Neural cell (in vitro differentiated cells): ENCODE measurements around the gene ROBO1. TPM values are rescaled to one million over a fixed set of nuclear protein-coding genes. Genes with fewer than 3 reads are reported as not detected.

ENCODE experiments used
- H2AFZ ChIP-seq: fragments of 200-600, 300-800 bp; sonication (generic), shearing (Covaris generic); 2 replicates; pipeline ENCODE4 v1.6.0; 2014; ENCODE audit warnings: low read depth, mild to moderate bottlenecking, antibody characterized with exemption, low read length, moderate library complexity
- H3F3A ChIP-seq: fragments of 200-600 bp; shearing (Covaris generic); 2 replicates; pipeline ENCODE4 v1.6.1; 2016; ENCODE audit warnings: mild to moderate bottlenecking, moderate library complexity, mixed read lengths, antibody characterized with exemption, low read length; ENCODE audit not compliant: insufficient read depth, poor library complexity, severe bottlenecking
- H3K27ac ChIP-seq: fragments of 200-600, 300-800 bp; sonication (generic), shearing (Covaris generic); 2 replicates; pipeline ENCODE4 v1.5.1; 2014; ENCODE audit warnings: mild to moderate bottlenecking, low read length, moderate library complexity
- H3K27me3 ChIP-seq: fragments of 300-800, 200-600 bp; sonication (generic), shearing (Covaris generic); 2 replicates; pipeline ENCODE4 v1.6.0; 2014; ENCODE audit warnings: mild to moderate bottlenecking, low read depth, low read length, moderate library complexity; ENCODE audit not compliant: insufficient read depth
- H3K36me3 ChIP-seq: fragments of 300-800, 200-600 bp; sonication (generic), shearing (Covaris generic); 2 replicates; pipeline ENCODE4 v1.5.1; 2014; ENCODE audit warnings: mild to moderate bottlenecking, antibody characterized with exemption, low read length, moderate library complexity; ENCODE audit not compliant: insufficient read depth
- H3K4me2 ChIP-seq: fragments of 300-800, 200-600 bp; sonication (generic), shearing (Covaris generic); 2 replicates; pipeline ENCODE4 v1.6.0; 2014; ENCODE audit warnings: mild to moderate bottlenecking, low read length
- H3K4me3 ChIP-seq: fragments of 300-800, 200-600 bp; sonication (generic), shearing (Covaris generic); 2 replicates; pipeline ENCODE4 v1.5.1; 2014; ENCODE audit warnings: mild to moderate bottlenecking, low read length, moderate library complexity
- H3K79me2 ChIP-seq: fragments of 200-600 bp; shearing (Covaris generic); replicated peaks from 2 replicates; pipeline ENCODE4 v1.6.0; 2014; ENCODE audit warnings: mild to moderate bottlenecking, low read length, moderate library complexity; ENCODE audit not compliant: insufficient read depth
- H3K9ac ChIP-seq: fragments of 300-800, 200-600 bp; sonication (generic), shearing (Covaris generic); 2 replicates; pipeline ENCODE4 v1.6.1; 2016; ENCODE audit warnings: mild to moderate bottlenecking, low read length, mixed read lengths
- H3K9me2 ChIP-seq: fragments of 200-600 bp; shearing (Covaris generic); 2 replicates; pipeline ENCODE4 v1.6.1; 2016; ENCODE audit warnings: mild to moderate bottlenecking, low read length, mixed read lengths; ENCODE audit not compliant: insufficient read depth
- H3K9me3 ChIP-seq: fragments of 200-600, 300-800 bp; sonication (generic), shearing (Covaris generic); 2 replicates; pipeline ENCODE4 v1.6.1; 2016; ENCODE audit warnings: mild to moderate bottlenecking, mixed run types, low read length, moderate library complexity, mixed read lengths
- H4K20me1 ChIP-seq: fragments of 200-600 bp; shearing (Covaris generic); 2 replicates; pipeline ENCODE4 v1.6.1; 2016; ENCODE audit warnings: mild to moderate bottlenecking, mixed run types; ENCODE audit not compliant: insufficient read depth
- CTCF ChIP-seq: fragments of 450-650 bp; IDR thresholded peaks from 2 replicates; pipeline ENCODE4 v1.5.1; 2014; ENCODE audit warnings: antibody characterized with exemption, mild to moderate bottlenecking, moderate library complexity; ENCODE audit not compliant: poor library complexity, severe bottlenecking
- EP300 ChIP-seq: fragments of 450-650 bp; conservative IDR thresholded peaks from 2 replicates; pipeline ENCODE4 v1.6.1; 2014; ENCODE audit warnings: antibody characterized with exemption, mild to moderate bottlenecking, moderate library complexity; ENCODE audit not compliant: poor library complexity, severe bottlenecking
- EZH2 ChIP-seq: fragments of 200-600, 300-800 bp; shearing (Covaris generic), sonication (generic); IDR thresholded peaks from 2 replicates; pipeline ENCODE4 v1.6.1; 2014; ENCODE audit warnings: antibody characterized with exemption, low read length, borderline replicate concordance, mild to moderate bottlenecking; ENCODE audit not compliant: insufficient read depth, poor library complexity, severe bottlenecking
- MXI1 ChIP-seq: fragments of 450-650 bp; conservative IDR thresholded peaks from 2 replicates; pipeline ENCODE4 v1.6.1; 2014; ENCODE audit warnings: antibody characterized with exemption, mild to moderate bottlenecking; ENCODE audit not compliant: poor library complexity, severe bottlenecking
- POLR2AphosphoS5 ChIP-seq: IDR thresholded peaks from 2 replicates; pipeline ENCODE4 v1.6.1; 2012
- RAD21 ChIP-seq: fragments of 450-650 bp; conservative IDR thresholded peaks from 2 replicates; pipeline ENCODE4 v1.6.1; 2014; ENCODE audit warnings: antibody characterized with exemption, mild to moderate bottlenecking, moderate library complexity
- REST ChIP-seq: IDR thresholded peaks from 2 replicates; pipeline ENCODE4 v1.6.1; 2012; ENCODE audit warnings: borderline replicate concordance
- SMC3 ChIP-seq: fragments of 450-650 bp; conservative IDR thresholded peaks from 2 replicates; pipeline ENCODE4 v1.6.1; 2014; ENCODE audit warnings: antibody characterized with exemption, mild to moderate bottlenecking, moderate library complexity; ENCODE audit not compliant: poor library complexity
- TAF1 ChIP-seq: IDR thresholded peaks from 2 replicates; pipeline ENCODE4 v1.6.1; 2012; ENCODE audit warnings: low read depth
- polyA plus RNA-seq: library from polyadenylated mRNA; depleted of rRNA; stranded (reverse); fragments of >200 nt; gene quantifications from 2 replicates; pipeline ENCODE4 v1.2.3, GENCODE V29; 2014

The ROBO1 gene
- polyA plus RNA-seq, 1 donor from 2014 or later: 183 TPM

GRCh38 chr3:78967061-78967460 lies 800.7 kb downstream of the ROBO1 start:
- Histone ChIP-seq H3K27me3 (no peaks in the 10 kb centered on the region), H2AFZ (no peak overlapping the region), H3K36me3 (no peaks in the 10 kb centered on the region), H4K20me1 (no peaks in the 10 kb centered on the region), H3K9me2 (no peaks in the 10 kb centered on the region), H3K27ac (no peak overlapping the region), H3K4me2 (no peak overlapping the region), H3K4me3 (no peak overlapping the region), H3F3A (no peaks in the 10 kb centered on the region), H3K9ac (no peak overlapping the region), H3K79me2 (peaks cover 47% of the 10 kb centered on the region), H3K9me3 (no peaks in the 10 kb centered on the region)
- TF ChIP-seq POLR2AphosphoS5: no peak
- TF ChIP-seq SMC3: no peak
- no peak for TF ChIP-seq TAF1
- no peak for TF ChIP-seq CTCF
- TF ChIP-seq MXI1: no peak

GRCh38 chr3:78963771-78964170 lies 804.0 kb downstream of the ROBO1 start:
- Histone ChIP-seq H2AFZ (no peak overlapping the region), H3K4me3 (no peak overlapping the region), H3K4me2 (no peak overlapping the region), H3K9me3 (no peaks in the 10 kb centered on the region), H3K27me3 (no peaks in the 10 kb centered on the region), H3K79me2 (peaks cover 44% of the 10 kb centered on the region), H3K36me3 (no peaks in the 10 kb centered on the region), H3K9me2 (no peaks in the 10 kb centered on the region), H4K20me1 (no peaks in the 10 kb centered on the region), H3K9ac (no peak overlapping the region), H3K27ac (no peak overlapping the region), H3F3A (no peaks in the 10 kb centered on the region)
- no peak for TF ChIP-seq POLR2AphosphoS5
- no peak for TF ChIP-seq CTCF
- TF ChIP-seq TAF1: no peak
- no peak for TF ChIP-seq EZH2
- no peak for TF ChIP-seq EP300
- TF ChIP-seq RAD21: no peak
- TF ChIP-seq SMC3: no peak

GRCh38 chr3:78957456-78957855 lies 810.3 kb downstream of the ROBO1 start:
- no peaks in the 10 kb centered on the region for H3K9me2 ChIP-seq
- no peaks in the 10 kb centered on the region for H3K27me3 ChIP-seq
- H3K79me2 ChIP-seq: peaks cover 23% of the 10 kb centered on the region
- H3F3A ChIP-seq: no peaks in the 10 kb centered on the region
- TF ChIP-seq POLR2AphosphoS5 (no peak), REST (no peak), RAD21 (no peak), EP300 (no peak), MXI1 (no peak), CTCF (no peak), TAF1 (no peak), SMC3 (no peak), EZH2 (no peak)
- H3K27ac ChIP-seq: no peak overlapping the region
- H3K9me3 ChIP-seq: no peaks in the 10 kb centered on the region
- no peak overlapping the region for H3K4me3 ChIP-seq
- H3K4me2 ChIP-seq: no peak overlapping the region
- H3K36me3 ChIP-seq: no peaks in the 10 kb centered on the region
- no peaks in the 10 kb centered on the region for H4K20me1 ChIP-seq
- no peak overlapping the region for H2AFZ ChIP-seq
- no peak overlapping the region for H3K9ac ChIP-seq
